HCT116 (cell line): ENCODE data around the gene ERP27. TPM values are rescaled to one million over a fixed set of nuclear protein-coding genes. Genes with fewer than 3 reads are reported as not detected.

Experiments used
- ATAC-seq: fragments of 200-7000 bp; cut with Tn5 transposase; 2 replicates; pipeline ENCODE4 v1.9.1; 2020; ENCODE audit warnings: mild to moderate bottlenecking, moderate library complexity
- BruUV-seq: library from RNA; stranded (reverse); fragments of 400-500 nt; replicated peaks from 2 replicates; lab custom pipeline; 2021; lab: Mats Ljungman, UMichigan
- CTCF ChIA-PET: fragments of 300-600 bp; sonication (Branson Sonifier 250); formaldehyde crosslinking; loops from one replicate; lab custom pipeline; 2021; ENCODE audit warnings: antibody characterized with exemption; lab: Charles Lee
- POLR2A ChIA-PET: fragments of 300-600, 350-600 bp; sonication (Branson Sonifier 250); formaldehyde crosslinking; loops from one replicate; lab custom pipeline; 2021; ENCODE audit warnings: antibody characterized with exemption; lab: Charles Lee
- RAD21 ChIA-PET, 2 experiments: fragments of 300-600 bp; sonication (Branson Sonifier 250); formaldehyde crosslinking; loops; one replicate each; lab custom pipeline; 2023; ENCODE audit warnings: low total read pairs in 2 of 2; ENCODE audit not compliant: uncharacterized antibody in 2 of 2, unreplicated experiment in 2 of 2, low non-redundant PET in 1 of 2; lab: Charles Lee
- DNase-seq: peaks from one replicate; pipeline ENCODE4 v3.0.0-alpha.2; 2010; ENCODE audit warnings: low read depth, low spot score
- H2AFZ ChIP-seq: fragments of 200-600 bp; shearing (Covaris generic), sonication (generic); 2 replicates; pipeline ENCODE4 v1.6.1; 2017; ENCODE audit warnings: low read depth, mixed run types, mixed read lengths, antibody characterized with exemption, low read length; ENCODE audit not compliant: poor library complexity, severe bottlenecking
- H3K27ac ChIP-seq: 2 replicates; pipeline ENCODE4 v1.5.1; 2012; ENCODE audit warnings: low read depth, low read length
- H3K27me3 ChIP-seq: fragments of 200-600 bp; sonication (generic); 2 replicates; pipeline ENCODE4 v1.6.1; 2016; ENCODE audit warnings: mixed run types, low read length, mixed read lengths; ENCODE audit not compliant: insufficient read depth
- H3K36me3 ChIP-seq, 2 experiments: fragments of 200-500 bp in 1 of 2; fragments of 200-600 bp in 1 of 2; sonication (Bioruptor generic) in 1 of 2; sonication (generic) in 1 of 2; 2 replicates each; pipeline versions ENCODE4 v1.5.1 to v1.6.1; 2014 to 2016; ENCODE audit warnings: low read length in 2 of 2, inconsistent platforms in 1 of 2, mixed read lengths in 1 of 2, mixed run types in 1 of 2; ENCODE audit not compliant: insufficient read depth in 2 of 2, control insufficient read depth in 1 of 2
- H3K4me1 ChIP-seq, 2 experiments: fragments of 200-600 bp in 1 of 2; sonication (generic) in 1 of 2; 2 replicates each; pipeline versions ENCODE4 v1.5.1 to v1.6.1; 2012 to 2017; ENCODE audit warnings: low read length in 2 of 2, inconsistent platforms in 1 of 2, mild to moderate bottlenecking in 1 of 2, mixed read lengths in 1 of 2, mixed run types in 1 of 2, moderate library complexity in 1 of 2; ENCODE audit not compliant: insufficient read depth in 2 of 2, control insufficient read depth in 1 of 2
- H3K4me2 ChIP-seq: fragments of 200-600 bp; sonication (generic); 2 replicates; pipeline ENCODE4 v1.6.1; 2017; ENCODE audit warnings: mixed run types, low read length, mixed read lengths
- H3K4me3 ChIP-seq, 2 experiments: fragments of 200-600 bp in 1 of 2; sonication (generic) in 1 of 2; replicated peaks in 1 of 2; 2 replicates each; pipeline ENCODE4 v1.5.1; 2011 to 2016; ENCODE audit warnings: low read length in 2 of 2, control low read depth in 1 of 2, low read depth in 1 of 2, mild to moderate bottlenecking in 1 of 2, mixed read lengths in 1 of 2, mixed run types in 1 of 2
- H3K79me2 ChIP-seq: fragments of 200-600 bp; sonication (generic); 2 replicates; pipeline ENCODE4 v1.6.1; 2017; ENCODE audit warnings: mild to moderate bottlenecking, mixed run types, low read length, moderate library complexity, mixed read lengths; ENCODE audit not compliant: insufficient read depth
- H3K9ac ChIP-seq: fragments of 200-600 bp; sonication (generic); 2 replicates; pipeline ENCODE4 v1.6.1; 2016; ENCODE audit warnings: low read length, mixed read lengths
- H3K9me2 ChIP-seq: fragments of 200-600 bp; sonication (generic), shearing (Covaris generic); 2 replicates; pipeline ENCODE4 v1.6.1; 2017; ENCODE audit warnings: mixed run types, mild to moderate bottlenecking, moderate library complexity; ENCODE audit not compliant: insufficient read depth
- H3K9me3 ChIP-seq, 2 experiments: fragments of 200-500 bp in 1 of 2; fragments of 200-600 bp in 1 of 2; sonication (Bioruptor generic) in 1 of 2; sonication (generic) in 1 of 2; 2 replicates each; pipeline ENCODE4 v1.6.1; 2014 to 2017; ENCODE audit warnings: low read length in 2 of 2, mixed read lengths in 2 of 2, inconsistent platforms in 1 of 2, low read depth in 1 of 2, mild to moderate bottlenecking in 1 of 2, mixed run types in 1 of 2, moderate library complexity in 1 of 2; ENCODE audit not compliant: control insufficient read depth in 1 of 2, insufficient read depth in 1 of 2
- H4K20me1 ChIP-seq: fragments of 200-600 bp; sonication (generic), shearing (Covaris generic); 2 replicates; pipeline ENCODE4 v1.6.1; 2017; ENCODE audit warnings: mixed run types, mild to moderate bottlenecking, moderate library complexity; ENCODE audit not compliant: insufficient read depth
- ELF1 ChIP-seq: IDR thresholded peaks from 2 replicates; pipeline ENCODE4 v1.6.1; 2012; ENCODE audit warnings: low read depth, borderline replicate concordance
- EZH2 ChIP-seq: fragments of 200-600 bp; sonication (generic); IDR thresholded peaks from 2 replicates; pipeline ENCODE4 v1.6.1; 2017; ENCODE audit warnings: antibody characterized with exemption, mixed run types
- JUND ChIP-seq: IDR thresholded peaks from 2 replicates; pipeline ENCODE4 v1.6.1; 2012
- MAX ChIP-seq: IDR thresholded peaks from 2 replicates; pipeline ENCODE4 v1.6.1; 2012
- POLR2AphosphoS5 ChIP-seq: IDR thresholded peaks from 2 replicates; pipeline ENCODE4 v1.6.1; 2011; ENCODE audit warnings: mild to moderate bottlenecking, low read depth, low read length, moderate library complexity
- YY1 ChIP-seq: IDR thresholded peaks from 2 replicates; pipeline ENCODE4 v1.6.1; 2011; ENCODE audit warnings: low read length, low read depth, moderate library complexity, mild to moderate bottlenecking; ENCODE audit not compliant: insufficient replicate concordance; ENCODE audit errors: extremely low read depth
- intact Hi-C: fragments of 100-400 bp; cut with micrococcal nuclease; formaldehyde crosslinking; loops from 2 replicates; pipeline ENCODE4 v1.10.0; 2022
- total RNA-seq: library from RNA; stranded (reverse); gene quantifications from one replicate; pipeline ENCODE4 v1.2.1, GENCODE V29; 2021; ENCODE audit not compliant: unreplicated experiment

The ERP27 gene
- total RNA-seq, 1 experiment from 2014 or later, result 0.39 TPM

DNA sequence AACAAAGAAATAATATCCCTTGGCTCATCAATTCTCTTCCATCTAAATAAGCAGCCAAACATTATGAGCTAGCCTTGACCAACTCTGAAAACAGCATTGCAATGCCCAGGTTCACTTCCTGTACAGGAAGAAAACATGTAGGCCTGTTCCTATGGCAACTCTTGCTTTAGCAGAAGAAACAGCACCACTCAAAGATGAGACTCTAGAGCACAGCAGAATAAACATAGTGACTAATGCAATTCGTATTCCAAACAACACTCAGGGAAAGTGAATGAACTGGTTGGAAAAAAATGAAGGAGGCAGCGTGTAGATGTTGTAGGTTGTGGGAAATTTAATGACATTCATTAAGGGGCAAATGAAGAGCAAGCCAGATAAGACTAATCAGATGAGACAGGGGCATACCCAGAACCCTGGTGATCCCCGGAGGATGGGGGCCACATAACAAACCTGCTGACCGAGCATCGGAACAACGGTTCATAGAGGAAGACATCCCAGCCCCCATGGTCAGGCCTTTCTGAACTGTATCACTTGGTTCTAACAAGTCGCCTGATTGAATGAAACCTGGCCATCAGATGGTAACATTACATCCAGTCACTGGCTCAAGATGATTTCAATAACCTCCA is 14.1 kb upstream of the ERP27 start:
- Histone ChIP-seq H3K4me2 (peak overlapping the region; percentile 65), H3K79me2 (no peaks in the 10 kb centered on the region), H3K4me1 (peaks cover 20 to 48% of the 10 kb centered on the region in 2 experiments), H3K36me3 (no peaks in the 10 kb centered on the region), H2AFZ (peak overlapping the region; percentile 72), H3K9me3 (no peaks in the 10 kb centered on the region), H3K9ac (0 out of 2 replicates have a peak overlapping the region, but pooled peaks have one; percentile 13), H3K27ac (no peak overlapping the region), H3K4me3 (no peak overlapping the region), H3K9me2 (no peaks in the 10 kb centered on the region; the same call in 1 of the 2 replicates), H3K27me3 (no peaks in the 10 kb centered on the region), H4K20me1 (no peaks in the 10 kb centered on the region)
- ChIA-PET POLR2A (no interaction called here), CTCF (interaction anchor here (1.1 kb wide), 1 partner anchor 123 kb away, joined by 3 read pairs; no protein-coding TSS in a partner anchor), RAD21 (no interaction called here)
- peak; percentile 48 for DNase-seq
- ATAC-seq, result peak; percentile 39
- intact Hi-C loops, result no loop called here
- BruUV-seq, result no TSS peak
- TF ChIP-seq EZH2, result no peak
- TF ChIP-seq JUND, result 0 out of 2 replicates have a peak, but pooled peaks have one; percentile 9
- peak; percentile 24; the same call in 1 of the 2 replicates for TF ChIP-seq ELF1

GRCh38 chr12:14951851-14952250 is 13.5 kb upstream of the ERP27 start:
- POLR2A ChIA-PET, result no interaction called here

More at GRCh38 chr12:14951851-14952250, 13.5 kb upstream of the ERP27 start:
- no peak for DNase-seq
- no peak for TF ChIP-seq JUND
- TF ChIP-seq YY1, result no peak
- no peak for TF ChIP-seq MAX
- TF ChIP-seq POLR2AphosphoS5, result no peak
- Histone ChIP-seq H3K4me2 (peak overlapping the region; percentile 65), H3K9ac (peak overlapping the region; percentile 13; the same call in 1 of the 2 replicates), H3K9me2 (no peaks in the 10 kb centered on the region; the same call in 1 of the 2 replicates), H3K79me2 (no peaks in the 10 kb centered on the region), H3K27me3 (no peaks in the 10 kb centered on the region), H3K27ac (no peak overlapping the region), H3K4me1 (peaks cover 20 to 48% of the 10 kb centered on the region in 2 experiments), H3K9me3 (no peaks in the 10 kb centered on the region), H3K4me3 (no peak overlapping the region), H4K20me1 (no peaks in the 10 kb centered on the region), H2AFZ (peak overlapping the region; percentile 72), H3K36me3 (no peaks in the 10 kb centered on the region)
- no peak for ATAC-seq
- intact Hi-C loops, result no loop called here
- ChIA-PET CTCF (no interaction called here), RAD21 (no interaction called here)
- no TSS peak for BruUV-seq
